Loucy (cell line): Measurements from ENCODE around the gene ADGRB3.

Experiments used
- H2AFZ ChIP-seq: fragments of 200-600 bp; sonication (generic); 2 replicates; pipeline ENCODE4 v1.6.0; 2016; ENCODE audit warnings: antibody characterized with exemption, mild to moderate bottlenecking, low read length, moderate library complexity
- H3F3A ChIP-seq: fragments of 200-600 bp; 2 replicates; pipeline ENCODE4 v1.6.0; 2016; ENCODE audit warnings: antibody characterized with exemption, low read depth, mild to moderate bottlenecking
- H3K27me3 ChIP-seq: fragments of 200-600 bp; sonication (generic); 2 replicates; pipeline ENCODE4 v1.6.1; 2014; ENCODE audit warnings: low read length, mild to moderate bottlenecking; ENCODE audit not compliant: insufficient read depth, poor library complexity, severe bottlenecking
- H3K36me3 ChIP-seq: fragments of 200-600 bp; sonication (generic); 2 replicates; pipeline ENCODE4 v1.6.1; 2016; ENCODE audit warnings: low read length; ENCODE audit not compliant: insufficient read depth
- H3K4me1 ChIP-seq: fragments of 200-600 bp; sonication (generic); 2 replicates; pipeline ENCODE4 v1.5.1; 2014; ENCODE audit warnings: low read length, mild to moderate bottlenecking; ENCODE audit not compliant: insufficient read depth, poor library complexity, severe bottlenecking
- H3K4me2 ChIP-seq: fragments of 200-600 bp; sonication (generic); 2 replicates; pipeline ENCODE4 v1.6.0; 2014; ENCODE audit warnings: antibody characterized with exemption, low read length, low read depth, mild to moderate bottlenecking; ENCODE audit not compliant: poor library complexity, severe bottlenecking
- H3K4me3 ChIP-seq: fragments of 200-600 bp; sonication (generic); 2 replicates; pipeline ENCODE4 v1.5.1; 2014; ENCODE audit warnings: low read length, mild to moderate bottlenecking, mixed read lengths; ENCODE audit not compliant: poor library complexity, severe bottlenecking
- H3K79me2 ChIP-seq: fragments of 200-600 bp; sonication (generic); 2 replicates; pipeline ENCODE4 v1.6.1; 2014; ENCODE audit warnings: low read length; ENCODE audit not compliant: insufficient read depth
- H3K9ac ChIP-seq: fragments of 200-600 bp; sonication (generic); 2 replicates; pipeline ENCODE4 v1.6.0; 2014; ENCODE audit warnings: mild to moderate bottlenecking, low read depth, low read length, moderate library complexity; ENCODE audit not compliant: poor library complexity, severe bottlenecking
- H3K9me2 ChIP-seq: fragments of 200-600 bp; sonication (generic); replicated peaks from 2 replicates; pipeline ENCODE4 v1.6.1; 2016; ENCODE audit warnings: low read depth, low read length, mixed read lengths
- H3K9me3 ChIP-seq: fragments of 200-600 bp; sonication (generic); 2 replicates; pipeline ENCODE4 v1.6.1; 2014; ENCODE audit warnings: mild to moderate bottlenecking, antibody characterized with exemption, low read length, low read depth; ENCODE audit not compliant: insufficient read depth
- H4K20me1 ChIP-seq: fragments of 200-600 bp; sonication (generic); 2 replicates; pipeline ENCODE4 v1.6.0; 2014; ENCODE audit warnings: antibody characterized with exemption, low read length, mild to moderate bottlenecking; ENCODE audit not compliant: insufficient read depth, poor library complexity, severe bottlenecking
- EZH2phosphoT487 ChIP-seq: fragments of 200-600 bp; IDR thresholded peaks from 2 replicates; pipeline ENCODE4 v1.6.1; 2018; ENCODE audit warnings: antibody characterized with exemption, mild to moderate bottlenecking, moderate library complexity, borderline replicate concordance
- TF ChIP-seq, protein P1 (sequence below): fragments of 200-600 bp; sonication (generic); conservative IDR thresholded peaks from 2 replicates; pipeline ENCODE4 v1.5.1; 2014; ENCODE audit warnings: mild to moderate bottlenecking, antibody characterized with exemption, low read length

The ADGRB3 gene

DNA sequence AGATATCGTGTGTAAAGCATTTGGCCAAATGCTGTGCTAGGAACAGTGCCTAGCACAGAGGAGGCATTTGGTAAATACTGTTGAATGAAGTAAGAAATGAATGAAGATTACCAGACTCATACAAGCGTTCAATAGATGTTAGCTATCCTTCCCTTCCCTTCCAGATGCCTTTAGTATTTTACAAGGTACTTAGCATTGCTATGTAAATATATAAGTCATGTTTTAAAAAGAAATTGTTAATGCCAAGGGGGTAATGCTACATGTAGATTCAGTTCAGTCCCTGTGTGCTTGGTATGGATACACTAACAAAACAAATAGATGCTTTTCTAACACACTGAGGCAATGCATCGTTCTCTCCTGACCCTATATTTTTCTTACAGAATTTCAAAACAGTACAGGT lies 407.2 kb downstream of the ADGRB3 start:
- no peaks in the 10 kb centered on the region for H3K27me3 ChIP-seq
- no peaks in the 10 kb centered on the region for H3K4me1 ChIP-seq
- no peaks in the 10 kb centered on the region for H3K79me2 ChIP-seq
- no peaks in the 10 kb centered on the region for H3F3A ChIP-seq
- H3K9ac ChIP-seq, result no peak overlapping the region
- no peaks in the 10 kb centered on the region; the same call in 1 of the 2 replicates for H3K9me2 ChIP-seq
- H4K20me1 ChIP-seq, result no peaks in the 10 kb centered on the region
- no peak overlapping the region for H3K4me3 ChIP-seq
- TF ChIP-seq, protein P1, sequence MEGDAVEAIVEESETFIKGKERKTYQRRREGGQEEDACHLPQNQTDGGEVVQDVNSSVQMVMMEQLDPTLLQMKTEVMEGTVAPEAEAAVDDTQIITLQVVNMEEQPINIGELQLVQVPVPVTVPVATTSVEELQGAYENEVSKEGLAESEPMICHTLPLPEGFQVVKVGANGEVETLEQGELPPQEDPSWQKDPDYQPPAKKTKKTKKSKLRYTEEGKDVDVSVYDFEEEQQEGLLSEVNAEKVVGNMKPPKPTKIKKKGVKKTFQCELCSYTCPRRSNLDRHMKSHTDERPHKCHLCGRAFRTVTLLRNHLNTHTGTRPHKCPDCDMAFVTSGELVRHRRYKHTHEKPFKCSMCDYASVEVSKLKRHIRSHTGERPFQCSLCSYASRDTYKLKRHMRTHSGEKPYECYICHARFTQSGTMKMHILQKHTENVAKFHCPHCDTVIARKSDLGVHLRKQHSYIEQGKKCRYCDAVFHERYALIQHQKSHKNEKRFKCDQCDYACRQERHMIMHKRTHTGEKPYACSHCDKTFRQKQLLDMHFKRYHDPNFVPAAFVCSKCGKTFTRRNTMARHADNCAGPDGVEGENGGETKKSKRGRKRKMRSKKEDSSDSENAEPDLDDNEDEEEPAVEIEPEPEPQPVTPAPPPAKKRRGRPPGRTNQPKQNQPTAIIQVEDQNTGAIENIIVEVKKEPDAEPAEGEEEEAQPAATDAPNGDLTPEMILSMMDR, result no peak
- TF ChIP-seq EZH2phosphoT487, result no peak
- no peak overlapping the region for H3K4me2 ChIP-seq
- no peaks in the 10 kb centered on the region for H3K9me3 ChIP-seq
- H2AFZ ChIP-seq, result no peak overlapping the region
- H3K36me3 ChIP-seq, result no peaks in the 10 kb centered on the region

DNA sequence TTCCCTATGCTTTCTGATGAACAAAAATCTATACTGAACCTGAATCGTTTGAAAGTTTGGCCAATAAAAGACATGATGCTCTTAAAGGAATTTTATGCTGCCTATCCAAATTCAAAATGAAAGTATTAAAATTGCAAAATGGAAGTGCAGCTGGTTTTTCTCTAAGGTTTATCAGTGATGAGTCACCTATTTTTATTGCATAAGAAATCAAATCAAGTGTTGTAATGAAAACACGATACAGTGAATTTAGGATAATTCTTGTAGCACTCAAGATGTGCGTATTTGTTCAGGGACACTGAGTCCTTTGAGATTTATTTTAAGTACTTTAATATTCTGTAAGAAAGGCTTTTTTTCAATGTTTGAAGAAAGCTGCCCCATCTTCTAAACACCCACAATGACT lies 409.5 kb downstream of the ADGRB3 start:
- H3K9me2 ChIP-seq, result no peaks in the 10 kb centered on the region
- no peak overlapping the region for H3K4me3 ChIP-seq
- no peak overlapping the region for H2AFZ ChIP-seq
- H3K4me1 ChIP-seq, result no peaks in the 10 kb centered on the region
- no peak overlapping the region for H3K9ac ChIP-seq
- no peaks in the 10 kb centered on the region for H3F3A ChIP-seq
- H3K4me2 ChIP-seq, result no peak overlapping the region
- TF ChIP-seq EZH2phosphoT487, result no peak
- TF ChIP-seq, protein P1, result no peak
- H3K9me3 ChIP-seq, result no peaks in the 10 kb centered on the region
- H3K79me2 ChIP-seq, result no peaks in the 10 kb centered on the region
- H3K36me3 ChIP-seq, result no peaks in the 10 kb centered on the region
- H3K27me3 ChIP-seq, result no peaks in the 10 kb centered on the region
- H4K20me1 ChIP-seq, result no peaks in the 10 kb centered on the region

DNA sequence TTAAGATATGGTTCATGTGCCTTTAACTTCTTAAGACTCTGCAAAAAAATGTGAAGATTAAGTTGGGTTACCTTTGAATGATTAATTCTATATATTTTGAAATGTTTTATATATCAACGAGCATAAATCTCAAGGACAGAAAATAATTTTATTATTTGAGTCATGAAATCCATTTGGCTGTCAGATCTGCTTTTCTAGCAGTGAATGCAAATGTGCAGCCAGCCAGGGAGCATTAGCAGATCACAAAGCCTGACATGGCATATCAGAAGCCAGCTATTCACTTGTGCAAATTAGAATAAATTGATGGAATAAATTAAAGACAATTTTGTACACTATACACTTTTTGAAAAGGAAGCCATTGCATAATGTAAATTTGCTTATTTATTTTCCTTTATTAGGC lies 424.3 kb downstream of the ADGRB3 start:
- Histone ChIP-seq H3K79me2 (no peaks in the 10 kb centered on the region), H3K36me3 (no peaks in the 10 kb centered on the region), H4K20me1 (no peaks in the 10 kb centered on the region), H3F3A (no peaks in the 10 kb centered on the region), H3K27me3 (no peaks in the 10 kb centered on the region), H3K9me2 (no peaks in the 10 kb centered on the region), H3K9ac (no peak overlapping the region), H3K4me1 (no peaks in the 10 kb centered on the region), H3K4me3 (no peak overlapping the region), H3K4me2 (no peak overlapping the region), H3K9me3 (no peaks in the 10 kb centered on the region), H2AFZ (no peak overlapping the region)
- TF ChIP-seq, protein P1, result no peak
- TF ChIP-seq EZH2phosphoT487, result no peak
